Keratinocyte (primary cell): ENCODE results near the gene SPTLC3.

Source experiments
- CTCF ChIP-seq, 3 experiments: IDR thresholded peaks in 1 of 3; conservative IDR thresholded peaks in 1 of 3; optimal IDR thresholded peaks in 1 of 3; 2 replicates in 2 of 3; 3 replicates in 1 of 3; pipeline versions ENCODE3 to v1.5.1; 2011; ENCODE audit warnings: low read length in 3 of 3, mild to moderate bottlenecking in 3 of 3, moderate library complexity in 2 of 3, control low read depth in 1 of 3, inconsistent platforms in 1 of 3; ENCODE audit not compliant: insufficient read depth in 2 of 3; ENCODE audit errors: extremely low read depth in 1 of 3
- EZH2 ChIP-seq: IDR thresholded peaks from one replicate; pipeline ENCODE4 v1.6.1; 2012; ENCODE audit warnings: inconsistent platforms, mild to moderate bottlenecking, low read length, moderate library complexity

GRCh38 chr20:12963416-12963815 is 45.4 kb upstream of the SPTLC3 start:
- no peak for TF ChIP-seq CTCF (optimal IDR thresholded peaks at IDR 0.05 in 1 of 3, IDR thresholded peaks at IDR 0.05 in 1 of 3, conservative IDR thresholded peaks at IDR 0.05 in 1 of 3; ENCODE audit: extremely low read depth in 1 of 3, insufficient read depth in 2 of 3, low read length in 3 of 3)
- TF ChIP-seq EZH2 = no peak
